ENCODE data around the gene DOCK4. TPM values are rescaled to one million over a fixed set of nuclear protein-coding genes. Genes with fewer than 3 reads are reported as not detected.
A peak's percentile ranks its signal among the peaks of the same experiment; 100 is the strongest.

DOCK4 gene
- total RNA-seq, 1 experiment from 2014 or later: 20.4 TPM

- peaks cover 22% of the 10 kb centered on the region for H3K4me1 Mint-ChIP-seq
- no peaks in the 10 kb centered on the region for H3K9me3 Mint-ChIP-seq
- peak overlapping the region; percentile 54; the same call in 1 of the 2 replicates for H3K27ac Mint-ChIP-seq
- ChIA-PET CTCF (no interaction called here), POLR2A (no interaction called here)
- no peaks in the 10 kb centered on the region for H3K27me3 Mint-ChIP-seq (ENCODE audit: low read depth)
- no peak for TF ChIP-seq JUN (CRISPR knock-in tag; IDR thresholded peaks at IDR 0.05)
- TF ChIP-seq ZNF532 (CRISPR knock-in tag; IDR thresholded peaks at IDR 0.05; ENCODE audit: borderline replicate concordance): no peak
- no peak for TF ChIP-seq CREB1 (CRISPR knock-in tag; IDR thresholded peaks at IDR 0.05)
- TF ChIP-seq ARID4B (CRISPR knock-in tag; IDR thresholded peaks at IDR 0.05; ENCODE audit: borderline replicate concordance): no peak
- peaks cover 9% of the 10 kb centered on the region for H3K36me3 Mint-ChIP-seq
- DNase-seq (ENCODE audit: low spot score) (no peak), ATAC-seq (no peak)
- no peak overlapping the region for H3K4me3 Mint-ChIP-seq
These were observed 272.6 kb downstream of the DOCK4 start for GRCh38 chr7:111933609-111934008.

- no peaks in the 10 kb centered on the region for H3K36me3 Mint-ChIP-seq
- H3K4me1 Mint-ChIP-seq: peaks cover 36% of the 10 kb centered on the region
- no peaks in the 10 kb centered on the region for H3K27me3 Mint-ChIP-seq (ENCODE audit: low read depth)
- H3K27ac Mint-ChIP-seq: peak overlapping the region; percentile 3; the same call in 1 of the 2 replicates
- ChIA-PET CTCF (no interaction called here), POLR2A (no interaction called here)
- ATAC-seq (no peak), DNase-seq (ENCODE audit: low spot score) (no peak)
- no peaks in the 10 kb centered on the region for H3K9me3 Mint-ChIP-seq
- no peak overlapping the region for H3K4me3 Mint-ChIP-seq
- no peak for TF ChIP-seq CREM (CRISPR knock-in tag; IDR thresholded peaks at IDR 0.05)
- TF ChIP-seq RELA (CRISPR knock-in tag; IDR thresholded peaks at IDR 0.05; ENCODE audit: borderline replicate concordance): no peak
- TF ChIP-seq MYBL2 (CRISPR knock-in tag; IDR thresholded peaks at IDR 0.05): no peak
- no peak for TF ChIP-seq FOXP4 (CRISPR knock-in tag; IDR thresholded peaks at IDR 0.05)
These were observed 274.2 kb downstream of the DOCK4 start for GRCh38 chr7:111931958-111932357.

- H3K36me3 Mint-ChIP-seq: no peaks in the 10 kb centered on the region
- H3K27ac Mint-ChIP-seq: peak overlapping the region; percentile 85
- no peak for TF ChIP-seq MAX (CRISPR knock-in tag; IDR thresholded peaks at IDR 0.05)
- 0 out of 2 replicates have a peak, but pooled peaks have one; percentile 47 for TF ChIP-seq PRDM15 (CRISPR knock-in tag; IDR thresholded peaks at IDR 0.05)
- no peak for TF ChIP-seq OVOL2 (CRISPR knock-in tag; IDR thresholded peaks at IDR 0.05; ENCODE audit: borderline replicate concordance)
- TF ChIP-seq NFE2L1 (CRISPR knock-in tag; IDR thresholded peaks at IDR 0.05): no peak
- TF ChIP-seq CDX4 (CRISPR knock-in tag; IDR thresholded peaks at IDR 0.05; ENCODE audit: borderline replicate concordance): no peak
- CTCF ChIA-PET: interaction anchor here (0.6 to 1.1 kb wide), 2 partner anchors 189 to 346 kb away, joined by 3 to 5 read pairs; no protein-coding TSS in a partner anchor
- H3K9me3 Mint-ChIP-seq: no peaks in the 10 kb centered on the region
- no peak overlapping the region for H3K4me3 Mint-ChIP-seq
- no peak for DNase-seq (ENCODE audit: low spot score)
- POLR2A ChIA-PET: no interaction called here
- peak; percentile 86 for ATAC-seq
- H3K4me1 Mint-ChIP-seq: peaks cover 44% of the 10 kb centered on the region
- no peaks in the 10 kb centered on the region for H3K27me3 Mint-ChIP-seq (ENCODE audit: low read depth)
These were observed 275.1 kb downstream of the DOCK4 start for GRCh38 chr7:111931016-111931517.
